Stimulated activated naive CD8-positive, alpha-beta T cell treated with anti-CD3 and anti-CD28 coated beads, Interleukin-15, Interleukin-2, amounts not matched to agents 100 ng/mL and 50 ng/mL, for 24 hours (primary cell): Measurements from ENCODE around the gene CACNA2D3.

ENCODE experiments used
- H3K27ac Mint-ChIP-seq: one replicate; pipeline ENCODE4 v1.8.0; 2021; ENCODE audit warnings: mild to moderate bottlenecking, mixed read lengths
- H3K27me3 Mint-ChIP-seq: one replicate; pipeline ENCODE4 v1.8.0; 2021; ENCODE audit warnings: mixed read lengths
- H3K36me3 Mint-ChIP-seq: one replicate; pipeline ENCODE4 v1.8.0; 2021; ENCODE audit warnings: low read depth, mixed read lengths
- H3K4me1 Mint-ChIP-seq: one replicate; pipeline ENCODE4 v1.8.0; 2021; ENCODE audit warnings: low read depth, mixed read lengths
- H3K4me3 Mint-ChIP-seq: one replicate; pipeline ENCODE4 v1.8.0; 2021; ENCODE audit warnings: mild to moderate bottlenecking, mixed read lengths
- H3K9me3 Mint-ChIP-seq: one replicate; pipeline ENCODE4 v1.8.0; 2021; ENCODE audit warnings: mixed read lengths

CACNA2D3 gene

DNA sequence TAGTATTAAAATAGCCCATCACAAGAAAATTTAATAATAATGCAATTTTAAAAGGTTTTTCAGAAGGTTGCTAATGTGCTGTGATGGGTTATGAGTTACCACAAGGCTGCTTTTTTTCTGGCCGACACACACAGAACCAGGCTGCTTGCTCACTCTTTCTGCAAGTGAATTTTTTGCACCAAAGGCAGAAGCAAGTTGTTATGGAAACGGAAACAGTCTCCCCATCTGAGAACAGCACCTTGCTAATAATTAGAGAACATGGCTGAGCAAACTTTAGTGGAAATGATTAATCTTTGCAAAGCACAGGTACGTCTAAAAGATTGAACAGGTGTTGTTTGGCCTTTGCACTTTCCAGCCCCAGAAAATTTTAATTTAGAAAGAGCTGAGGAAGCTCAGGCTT lies 51.0 kb downstream of the CACNA2D3 start:
- Mint-ChIP-seq H3K36me3 (no peaks in the 10 kb centered on the region), H3K27me3 (no peaks in the 10 kb centered on the region), H3K4me3 (no peak overlapping the region), H3K9me3 (no peaks in the 10 kb centered on the region), H3K4me1 (no peaks in the 10 kb centered on the region), H3K27ac (no peak overlapping the region)

DNA sequence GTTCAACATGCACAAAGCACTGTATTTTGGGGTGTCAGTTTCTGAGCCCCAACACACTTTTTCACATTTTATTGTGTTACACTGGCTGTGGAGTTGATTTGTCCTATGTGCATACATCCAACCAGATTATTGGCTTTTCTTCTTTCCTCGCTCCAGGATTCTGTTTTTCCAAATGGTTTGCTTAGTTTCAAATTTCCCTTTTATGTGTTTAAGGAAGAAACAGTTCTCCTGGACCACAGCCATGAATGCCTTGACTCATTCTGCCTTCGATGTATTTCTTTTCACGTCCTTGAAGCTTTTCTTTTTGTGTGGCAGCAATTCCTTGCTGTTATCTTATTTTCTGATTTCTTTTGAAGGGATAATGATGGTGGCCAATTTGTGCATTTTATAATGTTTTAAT lies 53.8 kb downstream of the CACNA2D3 start:
- no peak overlapping the region for H3K4me3 Mint-ChIP-seq
- no peaks in the 10 kb centered on the region for H3K36me3 Mint-ChIP-seq
- no peaks in the 10 kb centered on the region for H3K27me3 Mint-ChIP-seq
- H3K4me1 Mint-ChIP-seq, result no peaks in the 10 kb centered on the region
- no peak overlapping the region for H3K27ac Mint-ChIP-seq
- no peaks in the 10 kb centered on the region for H3K9me3 Mint-ChIP-seq

DNA sequence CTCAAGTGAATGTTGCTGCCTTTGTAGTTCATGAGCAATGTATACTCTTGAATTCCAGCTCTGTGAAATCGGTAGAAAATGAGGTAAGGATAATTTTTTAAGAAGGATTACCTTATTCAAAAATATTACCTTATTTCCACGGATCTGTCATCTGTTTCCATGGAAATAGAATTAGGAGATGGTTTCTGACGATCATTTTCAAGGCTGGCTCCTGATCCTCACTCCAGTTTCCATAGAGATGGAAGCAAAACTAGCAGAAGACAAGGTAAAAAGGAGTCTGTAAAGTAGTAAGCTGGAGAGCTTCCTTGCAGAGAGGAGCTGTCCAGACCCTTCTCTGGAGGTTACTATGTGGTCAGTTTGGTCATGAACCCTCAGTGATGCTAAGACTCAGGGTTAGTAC lies 55.5 kb downstream of the CACNA2D3 start:
- H3K27me3 Mint-ChIP-seq, result no peaks in the 10 kb centered on the region
- no peak overlapping the region for H3K27ac Mint-ChIP-seq
- H3K4me1 Mint-ChIP-seq, result no peaks in the 10 kb centered on the region
- H3K4me3 Mint-ChIP-seq, result no peak overlapping the region
- no peaks in the 10 kb centered on the region for H3K9me3 Mint-ChIP-seq
- no peaks in the 10 kb centered on the region for H3K36me3 Mint-ChIP-seq

DNA sequence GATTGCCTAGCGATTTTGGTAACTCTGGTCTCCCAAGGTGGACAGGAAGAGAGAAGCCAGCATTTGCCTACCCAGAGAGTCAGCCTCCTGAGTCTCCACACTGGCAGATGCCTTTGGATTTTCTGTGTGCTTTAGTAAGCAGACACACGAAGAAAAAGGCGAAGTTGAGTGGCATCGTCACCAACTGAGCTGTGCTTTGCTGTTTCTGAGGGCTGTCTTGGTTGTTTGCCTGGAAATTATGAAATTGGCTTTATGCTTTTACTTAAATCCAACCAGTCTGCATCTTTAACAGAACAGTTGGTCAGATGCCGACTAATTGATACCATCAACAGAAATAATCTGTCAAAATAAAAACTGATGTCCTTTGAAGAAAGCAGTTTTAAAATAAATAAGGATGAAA lies 56.0 kb downstream of the CACNA2D3 start:
- Mint-ChIP-seq H3K36me3 (no peaks in the 10 kb centered on the region), H3K27me3 (no peaks in the 10 kb centered on the region), H3K4me1 (no peaks in the 10 kb centered on the region), H3K4me3 (no peak overlapping the region), H3K9me3 (no peaks in the 10 kb centered on the region), H3K27ac (no peak overlapping the region)

DNA sequence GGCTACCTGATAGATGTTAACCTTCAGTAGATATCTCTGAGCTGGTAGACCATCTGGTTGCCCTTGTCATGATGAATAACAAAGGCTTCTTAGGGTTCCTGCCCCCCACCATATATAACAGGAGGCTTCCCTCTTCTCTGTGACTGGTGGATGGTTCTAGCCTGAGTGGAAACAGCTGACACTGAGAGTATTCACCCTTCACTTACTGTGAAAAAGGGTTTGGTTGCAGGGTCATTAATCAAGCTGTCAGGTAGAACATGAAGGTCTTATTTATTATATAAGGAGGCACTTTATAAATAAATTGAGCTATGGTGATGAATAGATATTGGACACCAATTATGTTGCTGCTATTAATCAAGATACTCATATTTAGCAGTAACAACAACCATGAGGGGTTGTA lies 58.6 kb downstream of the CACNA2D3 start:
- Mint-ChIP-seq H3K27ac (no peak overlapping the region), H3K27me3 (no peaks in the 10 kb centered on the region), H3K4me1 (no peaks in the 10 kb centered on the region), H3K9me3 (no peaks in the 10 kb centered on the region), H3K4me3 (no peak overlapping the region), H3K36me3 (no peaks in the 10 kb centered on the region)

GRCh38 chr3:54182242-54182641 lies 59.9 kb downstream of the CACNA2D3 start:
- Mint-ChIP-seq H3K36me3 (no peaks in the 10 kb centered on the region), H3K9me3 (peaks cover 3% of the 10 kb centered on the region), H3K4me1 (no peaks in the 10 kb centered on the region), H3K4me3 (no peak overlapping the region), H3K27me3 (no peaks in the 10 kb centered on the region), H3K27ac (no peak overlapping the region)

GRCh38 chr3:54185740-54186139 lies 63.4 kb downstream of the CACNA2D3 start:
- H3K27ac Mint-ChIP-seq, result no peak overlapping the region
- H3K4me1 Mint-ChIP-seq, result no peaks in the 10 kb centered on the region
- no peak overlapping the region for H3K4me3 Mint-ChIP-seq
- H3K9me3 Mint-ChIP-seq, result peaks cover 15% of the 10 kb centered on the region
- no peaks in the 10 kb centered on the region for H3K36me3 Mint-ChIP-seq
- no peaks in the 10 kb centered on the region for H3K27me3 Mint-ChIP-seq

DNA sequence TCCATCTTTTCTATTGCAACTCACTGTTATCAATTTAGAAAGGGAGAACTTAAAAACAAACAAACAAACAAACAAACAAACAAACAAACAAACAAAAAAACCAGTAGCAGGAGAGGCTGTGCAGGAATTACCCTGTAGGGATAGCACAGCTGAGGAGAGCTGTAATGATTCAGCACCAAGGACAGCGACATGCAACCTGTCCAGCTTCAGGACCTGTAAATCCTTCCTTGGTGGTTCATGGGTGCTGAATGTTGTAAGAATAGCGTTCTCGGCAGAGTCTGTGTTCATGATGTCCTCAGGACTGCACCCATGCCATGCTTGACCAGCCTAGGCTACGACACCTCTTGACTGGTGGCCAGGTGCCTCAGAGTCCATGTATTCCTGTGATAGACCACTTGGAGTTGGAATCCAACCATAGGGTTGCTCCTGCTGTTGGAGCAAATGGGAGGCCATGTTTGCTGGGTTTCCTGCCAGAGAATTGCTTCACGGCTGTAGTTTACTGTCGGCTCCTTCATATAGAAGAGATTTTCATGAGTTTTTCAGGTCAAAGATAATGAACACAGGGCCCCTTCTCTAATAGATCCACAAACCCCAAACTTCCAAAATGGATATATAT lies 65.9 kb downstream of the CACNA2D3 start:
- no peaks in the 10 kb centered on the region for H3K27me3 Mint-ChIP-seq
- H3K4me1 Mint-ChIP-seq, result no peaks in the 10 kb centered on the region
- H3K4me3 Mint-ChIP-seq, result no peak overlapping the region
- no peak overlapping the region for H3K27ac Mint-ChIP-seq
- H3K9me3 Mint-ChIP-seq, result peaks cover 15% of the 10 kb centered on the region
- no peaks in the 10 kb centered on the region for H3K36me3 Mint-ChIP-seq

- Mint-ChIP-seq H3K36me3 (no peaks in the 10 kb centered on the region), H3K4me3 (no peak overlapping the region), H3K27me3 (no peaks in the 10 kb centered on the region), H3K4me1 (no peaks in the 10 kb centered on the region), H3K9me3 (peaks cover 15% of the 10 kb centered on the region), H3K27ac (no peak overlapping the region)
Observed at GRCh38 chr3:54191220-54191619, 68.9 kb downstream of the CACNA2D3 start.

DNA sequence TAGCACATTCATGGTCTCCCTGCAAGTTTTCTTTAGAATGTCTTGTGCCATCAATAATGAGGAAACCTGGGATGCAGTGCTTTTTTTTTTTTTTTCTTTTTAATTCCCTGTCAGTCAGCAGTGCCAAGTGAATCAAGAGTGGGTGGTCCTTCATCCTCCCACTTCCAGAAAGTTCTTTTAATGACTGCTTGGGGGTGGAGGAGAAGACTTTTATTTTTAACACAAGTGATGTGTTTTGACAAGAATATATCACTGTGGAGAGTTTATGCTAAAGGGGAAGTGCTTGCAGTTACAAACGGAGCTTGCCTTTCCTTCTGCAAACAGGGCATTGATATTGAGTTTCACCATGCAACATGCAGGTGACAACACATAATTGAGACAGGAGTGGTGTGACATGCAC lies 69.7 kb downstream of the CACNA2D3 start:
- no peak overlapping the region for H3K4me3 Mint-ChIP-seq
- H3K27me3 Mint-ChIP-seq, result no peaks in the 10 kb centered on the region
- no peaks in the 10 kb centered on the region for H3K4me1 Mint-ChIP-seq
- no peak overlapping the region for H3K27ac Mint-ChIP-seq
- peaks cover 13% of the 10 kb centered on the region for H3K9me3 Mint-ChIP-seq
- no peaks in the 10 kb centered on the region for H3K36me3 Mint-ChIP-seq

- Mint-ChIP-seq H3K27ac (no peak overlapping the region), H3K4me1 (no peaks in the 10 kb centered on the region), H3K4me3 (no peak overlapping the region), H3K36me3 (no peaks in the 10 kb centered on the region), H3K27me3 (no peaks in the 10 kb centered on the region), H3K9me3 (peaks cover 4% of the 10 kb centered on the region)
Observed at GRCh38 chr3:54193093-54193492, 70.7 kb downstream of the CACNA2D3 start.

DNA sequence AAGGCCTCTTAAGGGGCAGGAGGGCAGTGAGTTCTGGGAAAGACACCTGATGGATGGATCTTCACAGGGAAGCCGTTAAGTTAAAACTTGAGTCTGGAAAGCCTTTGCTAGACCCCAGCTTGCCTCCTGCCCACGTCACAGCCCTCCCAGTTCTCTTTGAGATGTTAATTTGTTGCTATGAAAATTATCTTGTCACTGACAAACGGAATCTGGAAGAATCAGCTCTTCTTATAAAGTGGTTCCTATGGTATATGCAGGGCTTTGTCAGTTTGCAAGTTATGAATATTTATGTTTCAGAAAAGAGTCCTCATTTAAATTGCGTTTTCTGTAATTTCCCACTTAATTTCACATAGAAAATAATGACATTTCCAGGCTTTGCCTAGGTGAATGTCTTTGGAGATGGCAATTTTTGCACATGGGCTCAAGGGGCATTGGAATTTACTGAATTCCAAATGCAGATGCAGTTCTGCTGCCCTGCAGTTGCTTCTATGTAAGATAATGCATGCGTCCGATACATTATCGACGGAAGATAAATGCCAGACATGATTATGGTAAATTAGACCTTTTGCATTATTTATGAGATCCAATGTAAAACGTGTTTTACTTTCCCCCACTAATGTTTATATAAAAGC lies 74.1 kb downstream of the CACNA2D3 start:
- H3K36me3 Mint-ChIP-seq, result no peaks in the 10 kb centered on the region
- no peaks in the 10 kb centered on the region for H3K4me1 Mint-ChIP-seq
- no peak overlapping the region for H3K4me3 Mint-ChIP-seq
- no peaks in the 10 kb centered on the region for H3K9me3 Mint-ChIP-seq
- H3K27me3 Mint-ChIP-seq, result no peaks in the 10 kb centered on the region
- H3K27ac Mint-ChIP-seq, result no peak overlapping the region

DNA sequence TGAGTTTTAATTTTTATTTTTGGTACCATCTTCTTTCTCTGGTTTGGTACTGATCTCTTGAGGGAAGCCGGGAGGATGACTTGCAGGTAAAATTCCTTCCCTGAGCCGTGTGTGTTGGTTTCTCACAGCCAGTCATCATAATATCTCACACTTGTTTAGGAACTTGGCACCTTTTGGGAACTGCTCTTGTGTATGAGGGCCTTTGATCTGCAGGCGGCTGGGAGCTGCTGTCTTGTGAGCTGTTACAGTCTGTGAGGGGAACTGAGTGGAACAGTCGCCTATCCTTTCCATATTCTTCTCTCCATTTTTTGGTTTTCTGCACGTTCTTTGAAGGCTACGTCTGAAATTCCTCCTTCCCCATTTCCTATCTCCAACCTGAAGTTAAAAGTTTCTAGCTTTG lies 75.2 kb downstream of the CACNA2D3 start:
- Mint-ChIP-seq H3K4me1 (no peaks in the 10 kb centered on the region), H3K36me3 (no peaks in the 10 kb centered on the region), H3K9me3 (no peaks in the 10 kb centered on the region), H3K27me3 (no peaks in the 10 kb centered on the region), H3K27ac (no peak overlapping the region), H3K4me3 (no peak overlapping the region)

GRCh38 chr3:54198556-54198955 lies 76.2 kb downstream of the CACNA2D3 start:
- H3K4me1 Mint-ChIP-seq, result no peaks in the 10 kb centered on the region
- no peak overlapping the region for H3K4me3 Mint-ChIP-seq
- no peak overlapping the region for H3K27ac Mint-ChIP-seq
- no peaks in the 10 kb centered on the region for H3K36me3 Mint-ChIP-seq
- no peaks in the 10 kb centered on the region for H3K27me3 Mint-ChIP-seq
- H3K9me3 Mint-ChIP-seq, result no peaks in the 10 kb centered on the region

GRCh38 chr3:54202054-54202453 lies 79.7 kb downstream of the CACNA2D3 start:
- H3K27me3 Mint-ChIP-seq, result no peaks in the 10 kb centered on the region
- no peaks in the 10 kb centered on the region for H3K4me1 Mint-ChIP-seq
- no peak overlapping the region for H3K27ac Mint-ChIP-seq
- H3K4me3 Mint-ChIP-seq, result no peak overlapping the region
- no peaks in the 10 kb centered on the region for H3K36me3 Mint-ChIP-seq
- H3K9me3 Mint-ChIP-seq, result no peaks in the 10 kb centered on the region

DNA sequence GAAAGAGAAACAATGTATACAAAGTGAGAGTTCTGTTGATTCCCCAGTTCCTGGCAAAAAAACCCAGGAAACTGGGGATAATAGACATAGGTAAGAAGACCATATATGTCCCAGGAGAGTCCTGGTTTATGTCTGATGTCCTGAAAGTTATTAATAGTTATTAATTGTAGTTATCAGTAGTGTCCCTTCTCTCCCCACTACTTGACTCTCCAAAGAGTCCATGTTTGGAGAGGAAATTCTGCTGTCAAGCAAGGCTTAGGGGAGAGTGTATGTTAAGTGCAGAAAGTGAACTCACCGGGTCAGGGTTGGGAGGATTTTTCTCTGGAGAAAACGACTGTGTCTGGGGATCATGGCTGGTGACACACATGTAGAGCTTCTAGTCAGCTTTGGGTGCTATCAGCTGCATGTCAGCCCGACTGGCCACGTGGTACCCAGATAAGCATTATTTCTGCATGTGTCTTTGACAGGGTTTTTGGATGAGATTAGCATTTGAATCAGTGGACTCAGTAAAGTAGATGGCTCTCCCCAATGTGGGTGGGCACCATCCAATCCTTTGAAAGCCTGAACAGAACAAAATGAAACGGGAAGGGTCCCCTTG lies 80.4 kb downstream of the CACNA2D3 start:
- Mint-ChIP-seq H3K9me3 (no peaks in the 10 kb centered on the region), H3K4me1 (no peaks in the 10 kb centered on the region), H3K4me3 (no peak overlapping the region), H3K27ac (no peak overlapping the region), H3K27me3 (no peaks in the 10 kb centered on the region), H3K36me3 (no peaks in the 10 kb centered on the region)
